Neural progenitor cell (in vitro differentiated cells): ENCODE results near the gene PRR15L. TPM values are rescaled to one million over a fixed set of nuclear protein-coding genes. Genes with fewer than 3 reads are reported as not detected.

Experiments
- DNase-seq: peaks from one replicate; pipeline ENCODE4 v3.0.0-alpha.2; 2016; ENCODE audit warnings: low spot score
- H2AFZ ChIP-seq: fragments of 200-600 bp; sonication (generic); replicated peaks from 2 replicates; pipeline ENCODE4 v1.6.1; 2016; ENCODE audit warnings: antibody characterized with exemption
- H3F3A ChIP-seq: fragments of 200-600 bp; sonication (generic); 2 replicates; pipeline ENCODE4 v1.6.1; 2016; ENCODE audit warnings: antibody characterized with exemption, low read depth
- H3K27ac ChIP-seq: fragments of 200-600 bp; sonication (generic); 2 replicates; pipeline ENCODE4 v1.5.1; 2016; ENCODE audit warnings: mild to moderate bottlenecking
- H3K27me3 ChIP-seq: fragments of 200-600 bp; sonication (generic); 2 replicates; pipeline ENCODE4 v1.6.1; 2016; ENCODE audit warnings: mild to moderate bottlenecking, moderate library complexity
- H3K36me3 ChIP-seq: fragments of 200-600 bp; sonication (generic); 2 replicates; pipeline ENCODE4 v1.5.1; 2016
- H3K4me1 ChIP-seq: fragments of 200-600 bp; sonication (generic); 2 replicates; pipeline ENCODE4 v1.6.1; 2016; ENCODE audit warnings: mixed run types
- H3K4me2 ChIP-seq: fragments of 200-600 bp; sonication (generic); 2 replicates; pipeline ENCODE4 v1.6.1; 2016
- H3K4me3 ChIP-seq: fragments of 200-600 bp; sonication (generic); 2 replicates; pipeline ENCODE4 v1.5.1; 2016
- H3K79me2 ChIP-seq: fragments of 200-600 bp; sonication (generic); 2 replicates; pipeline ENCODE4 v1.6.1; 2016; ENCODE audit warnings: low read depth
- H3K9ac ChIP-seq: fragments of 200-600 bp; sonication (generic); 2 replicates; pipeline ENCODE4 v1.6.1; 2016
- H3K9me3 ChIP-seq: fragments of 200-600 bp; sonication (generic); 2 replicates; pipeline ENCODE4 v1.5.1; 2016; ENCODE audit warnings: low read depth
- H4K20me1 ChIP-seq: fragments of 200-600 bp; sonication (generic); 2 replicates; pipeline ENCODE4 v1.6.1; 2016; ENCODE audit warnings: low read depth
- H3K27ac Mint-ChIP-seq: 3 replicates; pipeline ENCODE4 v1.8.0; 2021; ENCODE audit warnings: mixed read lengths
- H3K27me3 Mint-ChIP-seq: 2 replicates; pipeline ENCODE4 v1.8.0; 2022; ENCODE audit warnings: low read depth, mild to moderate bottlenecking, inconsistent platforms, moderate library complexity, mixed read lengths; ENCODE audit not compliant: insufficient read depth
- H3K36me3 Mint-ChIP-seq: 3 replicates; pipeline ENCODE4 v1.8.0; 2021; ENCODE audit warnings: mixed read lengths
- H3K4me1 Mint-ChIP-seq: 3 replicates; pipeline ENCODE4 v1.8.0; 2021; ENCODE audit warnings: mixed read lengths
- H3K4me3 Mint-ChIP-seq: 3 replicates; pipeline ENCODE4 v1.8.0; 2021; ENCODE audit warnings: mild to moderate bottlenecking, moderate library complexity, mixed read lengths
- H3K9me3 Mint-ChIP-seq: 3 replicates; pipeline ENCODE4 v1.8.0; 2020; ENCODE audit warnings: mixed read lengths
- EZH2 ChIP-seq: fragments of 200-600 bp; sonication (generic); IDR thresholded peaks from 2 replicates; pipeline ENCODE4 v1.6.1; 2017; ENCODE audit warnings: antibody characterized with exemption, mild to moderate bottlenecking, moderate library complexity
- EZH2phosphoT487 ChIP-seq: fragments of 200-600 bp; sonication (generic); IDR thresholded peaks from 2 replicates; pipeline ENCODE4 v1.6.1; 2017; ENCODE audit warnings: antibody characterized with exemption
- total RNA-seq: library from RNA; depleted of rRNA; stranded (reverse); fragments of >200 nt; gene quantifications from 2 replicates; pipeline ENCODE4 v1.2.3, GENCODE V29; 2015; ENCODE audit warnings: low replicate concordance
- TF ChIP-seq, protein P1 (sequence below): fragments of 200-600 bp; sonication (generic); IDR thresholded peaks from 2 replicates; pipeline ENCODE4 v1.5.1; 2017; ENCODE audit warnings: antibody characterized with exemption, mild to moderate bottlenecking

The PRR15L gene
- total RNA-seq, 1 donor from 2014 or later = not detected

DNA sequence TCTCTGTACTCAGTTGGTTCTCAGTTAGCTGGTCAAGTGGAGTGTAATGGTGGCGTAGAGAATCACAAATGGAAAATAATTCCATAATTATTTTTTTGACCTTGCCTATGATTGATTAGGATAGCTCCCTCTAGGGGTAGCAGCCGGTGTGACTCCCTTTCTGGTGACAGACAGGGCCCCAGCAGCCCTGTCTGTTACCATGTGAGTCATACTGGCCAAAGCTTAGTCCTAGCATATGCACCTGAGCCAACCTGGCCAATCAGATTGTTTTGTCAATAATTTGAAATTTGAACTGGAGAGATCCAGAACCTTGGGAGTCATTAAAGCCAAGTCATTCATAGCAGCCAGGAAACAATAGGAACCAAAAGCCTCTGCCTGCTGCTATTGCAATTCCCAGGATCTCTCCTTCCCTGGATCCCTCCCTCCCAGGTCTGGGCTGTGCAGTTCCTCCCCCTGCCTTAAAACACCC lies 10.7 kb downstream of the PRR15L start:
- H3K9ac ChIP-seq = no peak overlapping the region
- H3K4me3 Mint-ChIP-seq = no peak overlapping the region
- peaks cover 5% of the 10 kb centered on the region for H3K4me1 ChIP-seq
- peak; percentile 75 for DNase-seq
- no peaks in the 10 kb centered on the region for H3K27me3 Mint-ChIP-seq
- no peaks in the 10 kb centered on the region for H4K20me1 ChIP-seq
- no peaks in the 10 kb centered on the region for H3K79me2 ChIP-seq
- H3F3A ChIP-seq = no peaks in the 10 kb centered on the region
- H3K36me3 ChIP-seq = no peaks in the 10 kb centered on the region
- H3K27me3 ChIP-seq = peaks cover 5% of the 10 kb centered on the region
- H2AFZ ChIP-seq = no peak overlapping the region
- H3K36me3 Mint-ChIP-seq = peaks cover 1% of the 10 kb centered on the region
- no peak overlapping the region for H3K4me3 ChIP-seq
- no peaks in the 10 kb centered on the region for H3K9me3 ChIP-seq
- peaks cover 12% of the 10 kb centered on the region for H3K4me1 Mint-ChIP-seq
- H3K27ac Mint-ChIP-seq = peak overlapping the region; percentile 33
- no peak overlapping the region for H3K4me2 ChIP-seq
- H3K27ac ChIP-seq = no peak overlapping the region
- no peaks in the 10 kb centered on the region for H3K9me3 Mint-ChIP-seq
- TF ChIP-seq, protein P1, sequence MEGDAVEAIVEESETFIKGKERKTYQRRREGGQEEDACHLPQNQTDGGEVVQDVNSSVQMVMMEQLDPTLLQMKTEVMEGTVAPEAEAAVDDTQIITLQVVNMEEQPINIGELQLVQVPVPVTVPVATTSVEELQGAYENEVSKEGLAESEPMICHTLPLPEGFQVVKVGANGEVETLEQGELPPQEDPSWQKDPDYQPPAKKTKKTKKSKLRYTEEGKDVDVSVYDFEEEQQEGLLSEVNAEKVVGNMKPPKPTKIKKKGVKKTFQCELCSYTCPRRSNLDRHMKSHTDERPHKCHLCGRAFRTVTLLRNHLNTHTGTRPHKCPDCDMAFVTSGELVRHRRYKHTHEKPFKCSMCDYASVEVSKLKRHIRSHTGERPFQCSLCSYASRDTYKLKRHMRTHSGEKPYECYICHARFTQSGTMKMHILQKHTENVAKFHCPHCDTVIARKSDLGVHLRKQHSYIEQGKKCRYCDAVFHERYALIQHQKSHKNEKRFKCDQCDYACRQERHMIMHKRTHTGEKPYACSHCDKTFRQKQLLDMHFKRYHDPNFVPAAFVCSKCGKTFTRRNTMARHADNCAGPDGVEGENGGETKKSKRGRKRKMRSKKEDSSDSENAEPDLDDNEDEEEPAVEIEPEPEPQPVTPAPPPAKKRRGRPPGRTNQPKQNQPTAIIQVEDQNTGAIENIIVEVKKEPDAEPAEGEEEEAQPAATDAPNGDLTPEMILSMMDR = peak; percentile 88
- TF ChIP-seq EZH2 (no peak), EZH2phosphoT487 (no peak)

- TF ChIP-seq EZH2 (no peak), EZH2phosphoT487 (no peak)
- TF ChIP-seq, protein P1 = no peak
- H4K20me1 ChIP-seq = no peaks in the 10 kb centered on the region
- H3K27ac Mint-ChIP-seq = peak overlapping the region; percentile 33
- no peak overlapping the region for H3K4me3 ChIP-seq
- H3K4me3 Mint-ChIP-seq = no peak overlapping the region
- no peaks in the 10 kb centered on the region for H3K27me3 Mint-ChIP-seq
- peaks cover 5% of the 10 kb centered on the region for H3K27me3 ChIP-seq
- DNase-seq = no peak
- no peaks in the 10 kb centered on the region for H3K9me3 ChIP-seq
- H2AFZ ChIP-seq = no peak overlapping the region
- peaks cover 13% of the 10 kb centered on the region for H3K4me1 Mint-ChIP-seq
- H3F3A ChIP-seq = no peaks in the 10 kb centered on the region
- H3K36me3 ChIP-seq = no peaks in the 10 kb centered on the region
- no peaks in the 10 kb centered on the region for H3K9me3 Mint-ChIP-seq
- H3K4me2 ChIP-seq = no peak overlapping the region
- H3K27ac ChIP-seq = no peak overlapping the region
- peaks cover 2% of the 10 kb centered on the region for H3K36me3 Mint-ChIP-seq
- H3K79me2 ChIP-seq = no peaks in the 10 kb centered on the region
- H3K9ac ChIP-seq = no peak overlapping the region
- peaks cover 5% of the 10 kb centered on the region for H3K4me1 ChIP-seq
Observed at GRCh38 chr17:47946516-47946915, 11.2 kb downstream of the PRR15L start.

GRCh38 chr17:47945529-47946508 lies 11.9 kb downstream of the PRR15L start:
- no peak overlapping the region for H2AFZ ChIP-seq
- no peak for DNase-seq
- no peaks in the 10 kb centered on the region for H3K9me3 ChIP-seq
- Mint-ChIP-seq H3K9me3 (no peaks in the 10 kb centered on the region), H3K27ac (peak overlapping the region; percentile 37), H3K27me3 (no peaks in the 10 kb centered on the region), H3K36me3 (peaks cover 2% of the 10 kb centered on the region), H3K4me1 (peaks cover 17% of the 10 kb centered on the region), H3K4me3 (no peak overlapping the region)
- H3K9ac ChIP-seq = no peak overlapping the region
- no peak overlapping the region for H3K4me2 ChIP-seq
- H3K79me2 ChIP-seq = no peaks in the 10 kb centered on the region
- H3K27me3 ChIP-seq = peaks cover 9% of the 10 kb centered on the region
- H3K36me3 ChIP-seq = no peaks in the 10 kb centered on the region
- no peak overlapping the region for H3K27ac ChIP-seq
- TF ChIP-seq, protein P1 = no peak
- TF ChIP-seq EZH2phosphoT487 (no peak), EZH2 (no peak)
- no peak overlapping the region for H3K4me3 ChIP-seq
- no peaks in the 10 kb centered on the region for H3F3A ChIP-seq
- peaks cover 5% of the 10 kb centered on the region for H3K4me1 ChIP-seq
- H4K20me1 ChIP-seq = no peaks in the 10 kb centered on the region
